MCF 10A (cell line): ENCODE results near the gene HAL. TPM values are rescaled to one million over a fixed set of nuclear protein-coding genes. Genes with fewer than 3 reads are reported as not detected.

ENCODE experiments used
- BruUV-seq: library from RNA; stranded (reverse); fragments of 400-500 nt; replicated peaks from 2 replicates; lab custom pipeline; 2021; lab: Mats Ljungman, UMichigan
- CTCF ChIA-PET: fragments of 300-600 bp; sonication (Branson Sonifier 250); formaldehyde crosslinking; extraction: SDS; loops from one replicate; lab custom pipeline; 2021; ENCODE audit warnings: antibody characterized with exemption, inconsistent platforms; lab: Yijun Ruan, JAX
- POLR2A ChIA-PET: fragments of 300-600, 350-650 bp; sonication (Branson Sonifier 250); formaldehyde crosslinking; extraction: SDS; loops from one replicate; lab custom pipeline; 2020; ENCODE audit warnings: antibody characterized with exemption, inconsistent platforms; lab: Yijun Ruan, JAX
- DNase-seq: peaks from one replicate; pipeline ENCODE4 v3.0.0-alpha.2; 2018; ENCODE audit not compliant: unreplicated experiment
- H3K27ac Mint-ChIP-seq: one replicate; pipeline ENCODE4 v1.8.0; 2022; ENCODE audit warnings: mild to moderate bottlenecking, low read depth, mixed read lengths; ENCODE audit not compliant: unreplicated experiment
- H3K27me3 Mint-ChIP-seq: one replicate; pipeline ENCODE4 v1.8.0; 2022; ENCODE audit warnings: mixed read lengths; ENCODE audit not compliant: insufficient read depth, unreplicated experiment
- H3K36me3 Mint-ChIP-seq: one replicate; pipeline ENCODE4 v1.8.0; 2022; ENCODE audit warnings: mild to moderate bottlenecking, moderate library complexity, mixed read lengths; ENCODE audit not compliant: insufficient read depth, unreplicated experiment
- H3K4me1 Mint-ChIP-seq: one replicate; pipeline ENCODE4 v1.8.0; 2022; ENCODE audit warnings: mixed read lengths; ENCODE audit not compliant: insufficient read depth, unreplicated experiment
- H3K4me3 Mint-ChIP-seq: one replicate; pipeline ENCODE4 v1.8.0; 2022; ENCODE audit warnings: mild to moderate bottlenecking, moderate library complexity, mixed read lengths; ENCODE audit not compliant: unreplicated experiment
- H3K9me3 Mint-ChIP-seq: one replicate; pipeline ENCODE4 v1.8.0; 2022; ENCODE audit warnings: mixed read lengths; ENCODE audit not compliant: unreplicated experiment
- intact Hi-C: fragments of 100-400 bp; cut with micrococcal nuclease; formaldehyde crosslinking; loops from 2 replicates; pipeline ENCODE4 v1.14.1; 2022
- total RNA-seq: library from RNA; stranded (reverse); gene quantifications from 2 replicates; pipeline ENCODE4 v1.2.3, GENCODE V29; 2022
- TF ChIP-seq, protein P1 (sequence below): fragments of 200-600 bp; IDR thresholded peaks from one replicate; pipeline ENCODE4 v1.8.0; 2022; ENCODE audit warnings: antibody characterized with exemption, mild to moderate bottlenecking; ENCODE audit not compliant: unreplicated experiment

HAL gene
- total RNA-seq, 1 experiment from 2014 or later = 1.1 TPM

DNA sequence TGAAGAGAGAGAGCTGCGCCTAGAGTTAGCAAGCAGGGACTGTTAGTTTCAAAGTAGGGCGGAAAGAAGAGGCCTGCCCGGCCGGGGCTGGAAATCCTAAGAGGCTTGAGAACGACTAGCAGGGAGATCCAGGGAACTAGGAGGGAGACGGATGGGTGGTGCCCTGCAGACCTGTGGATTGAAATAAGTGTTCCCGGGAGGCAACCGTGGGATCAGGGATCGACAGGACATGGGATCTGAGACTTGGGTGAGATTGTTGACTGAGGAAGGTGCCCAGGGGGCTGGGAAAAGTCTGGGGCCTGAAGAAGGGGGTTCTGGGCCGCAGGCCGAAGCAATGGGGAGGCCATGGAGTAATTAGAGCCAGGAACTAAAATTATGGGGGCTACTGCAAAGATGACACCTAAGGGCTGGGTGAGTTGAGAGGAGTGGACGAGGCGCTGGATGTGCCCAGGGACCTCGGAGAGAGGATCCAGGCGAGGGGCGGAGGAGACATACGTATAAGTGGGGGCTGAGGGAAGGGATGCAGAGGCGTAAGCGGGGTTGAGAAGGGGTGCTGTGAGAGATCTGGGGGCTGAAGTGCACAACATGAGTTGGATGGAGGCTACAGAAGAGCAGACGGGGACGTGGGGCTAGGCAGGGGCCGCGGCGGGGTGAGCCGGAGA is 38.6 kb upstream of the HAL start:
- ChIA-PET CTCF (interaction anchor here (0.6 to 1.0 kb wide), 3 partner anchors 9 to 36 kb away, joined by 3 to 4 read pairs (median 4); no protein-coding TSS in a partner anchor), POLR2A (interaction anchor here (0.6 to 2.5 kb wide), 15 partner anchors 9 to 872 kb away, joined by 3 to 22 read pairs (median 4); partner anchors contain the start of gene NEDD1)
- Mint-ChIP-seq H3K4me3 (no peak overlapping the region), H3K27me3 (no peaks in the 10 kb centered on the region), H3K9me3 (peaks cover 6% of the 10 kb centered on the region), H3K4me1 (peaks cover 16% of the 10 kb centered on the region), H3K36me3 (no peaks in the 10 kb centered on the region), H3K27ac (no peak overlapping the region)
- TF ChIP-seq, protein P1, sequence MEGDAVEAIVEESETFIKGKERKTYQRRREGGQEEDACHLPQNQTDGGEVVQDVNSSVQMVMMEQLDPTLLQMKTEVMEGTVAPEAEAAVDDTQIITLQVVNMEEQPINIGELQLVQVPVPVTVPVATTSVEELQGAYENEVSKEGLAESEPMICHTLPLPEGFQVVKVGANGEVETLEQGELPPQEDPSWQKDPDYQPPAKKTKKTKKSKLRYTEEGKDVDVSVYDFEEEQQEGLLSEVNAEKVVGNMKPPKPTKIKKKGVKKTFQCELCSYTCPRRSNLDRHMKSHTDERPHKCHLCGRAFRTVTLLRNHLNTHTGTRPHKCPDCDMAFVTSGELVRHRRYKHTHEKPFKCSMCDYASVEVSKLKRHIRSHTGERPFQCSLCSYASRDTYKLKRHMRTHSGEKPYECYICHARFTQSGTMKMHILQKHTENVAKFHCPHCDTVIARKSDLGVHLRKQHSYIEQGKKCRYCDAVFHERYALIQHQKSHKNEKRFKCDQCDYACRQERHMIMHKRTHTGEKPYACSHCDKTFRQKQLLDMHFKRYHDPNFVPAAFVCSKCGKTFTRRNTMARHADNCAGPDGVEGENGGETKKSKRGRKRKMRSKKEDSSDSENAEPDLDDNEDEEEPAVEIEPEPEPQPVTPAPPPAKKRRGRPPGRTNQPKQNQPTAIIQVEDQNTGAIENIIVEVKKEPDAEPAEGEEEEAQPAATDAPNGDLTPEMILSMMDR = no peak
- no TSS peak for BruUV-seq
- peak; percentile 53 for DNase-seq
- intact Hi-C loops = no loop called here

DNA sequence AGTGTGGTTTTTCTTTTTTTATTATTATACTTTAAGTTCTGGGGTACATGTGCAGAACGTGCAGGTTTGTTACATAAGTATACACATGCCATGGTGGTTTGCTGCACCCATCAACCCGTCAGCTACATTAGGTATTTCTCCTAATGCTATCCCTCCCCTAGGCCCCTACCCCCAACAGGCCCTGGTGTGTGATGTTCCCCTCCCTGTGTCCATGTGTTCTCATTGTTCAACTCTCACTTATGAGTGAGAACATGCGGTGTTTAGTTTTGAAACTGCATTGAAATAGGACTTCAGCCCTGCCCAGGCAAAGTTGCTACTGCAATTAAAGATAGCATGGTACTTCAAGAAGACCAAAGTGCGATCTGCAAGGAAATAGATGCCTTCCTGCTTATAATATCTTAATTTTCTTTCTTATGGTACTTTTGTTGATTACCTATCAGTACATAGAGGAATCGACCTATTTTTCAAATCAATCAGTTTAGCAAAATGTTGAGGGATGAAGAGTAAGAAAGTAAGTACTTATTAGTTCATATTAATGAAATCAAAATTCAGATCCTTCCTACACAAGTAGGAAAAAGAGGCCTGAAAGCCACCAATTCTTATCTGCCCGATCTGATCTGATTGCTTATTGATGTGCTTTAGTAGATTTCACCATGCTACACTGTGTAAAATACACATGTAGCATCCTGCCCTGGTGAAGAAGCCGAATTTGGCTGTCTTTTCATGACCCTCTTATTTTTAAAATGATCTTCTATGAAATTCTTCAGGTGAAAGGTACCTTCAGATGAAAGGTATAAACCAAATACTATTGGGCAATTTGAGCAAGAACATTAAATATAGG is 37.6 kb upstream of the HAL start:
- intact Hi-C loops = no loop called here

DNA sequence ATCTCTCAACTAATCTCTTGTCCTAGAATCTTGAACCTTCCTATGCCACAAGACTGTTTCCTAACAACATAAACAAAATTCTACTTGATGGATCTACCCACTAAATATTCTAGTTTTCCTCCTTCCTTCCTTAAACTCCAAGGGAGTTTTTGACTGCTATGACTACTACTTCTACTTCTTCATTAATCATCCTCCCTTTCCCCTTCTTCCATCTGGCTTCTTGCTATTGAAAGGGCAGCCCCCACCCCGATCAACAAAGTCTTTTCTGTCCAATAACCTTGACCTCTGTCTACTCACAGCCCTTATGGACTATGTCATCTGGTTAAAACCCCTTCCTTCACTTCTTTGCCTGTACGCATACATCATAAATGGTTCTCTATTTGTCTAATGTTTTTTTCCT is 33.7 kb upstream of the HAL start:
- TF ChIP-seq, protein P1 = no peak
- intact Hi-C loops = no loop called here
- no TSS peak for BruUV-seq

More for the DNA sequence above, 37.6 kb upstream of the HAL start:
- ChIA-PET POLR2A (interaction anchor here (0.6 to 2.5 kb wide), 7 partner anchors 14 to 480 kb away, joined by 3 to 15 read pairs (median 3); partner anchors contain the start of gene CFAP54), CTCF (interaction anchor here (0.6 kb wide), 1 partner anchor 24 kb away, joined by 3 read pairs; no protein-coding TSS in a partner anchor)
- Mint-ChIP-seq H3K27ac (no peak overlapping the region), H3K4me1 (peaks cover 19% of the 10 kb centered on the region), H3K9me3 (peaks cover 6% of the 10 kb centered on the region), H3K36me3 (no peaks in the 10 kb centered on the region), H3K27me3 (no peaks in the 10 kb centered on the region), H3K4me3 (no peak overlapping the region)
- no TSS peak for BruUV-seq
- DNase-seq = peak; percentile 26
- TF ChIP-seq, protein P1 = no peak

DNA sequence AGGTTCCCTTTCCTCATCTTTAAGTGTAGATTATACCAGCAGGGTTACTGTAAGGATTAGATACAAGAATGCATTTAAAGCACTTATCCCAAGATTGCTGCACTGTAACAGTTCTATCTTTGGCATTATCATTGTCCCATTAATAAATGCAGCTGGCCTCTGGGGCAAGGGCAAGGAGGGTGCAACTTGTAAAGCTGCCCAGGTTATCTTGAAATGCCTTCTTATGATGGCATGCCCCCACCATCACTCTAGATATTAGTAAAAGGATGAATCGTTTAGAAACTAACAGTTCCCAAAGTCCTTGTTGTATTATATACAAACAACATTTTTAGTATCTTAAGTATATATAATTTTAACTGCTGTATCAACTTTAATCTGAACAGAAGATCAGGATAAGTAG is 32.4 kb upstream of the HAL start:
- H3K36me3 Mint-ChIP-seq = peaks cover 28% of the 10 kb centered on the region
- TF ChIP-seq, protein P1 = no peak
- peaks cover 19% of the 10 kb centered on the region for H3K4me1 Mint-ChIP-seq
- no peak overlapping the region for H3K4me3 Mint-ChIP-seq
- no peak overlapping the region for H3K27ac Mint-ChIP-seq
- H3K27me3 Mint-ChIP-seq = no peaks in the 10 kb centered on the region
- intact Hi-C loops = no loop called here
- H3K9me3 Mint-ChIP-seq = peaks cover 6% of the 10 kb centered on the region
- BruUV-seq = no TSS peak
- CTCF ChIA-PET = interaction anchor here (0.6 kb wide), 1 partner anchor 551 kb away, joined by 4 read pairs; no protein-coding TSS in a partner anchor
- POLR2A ChIA-PET = interaction anchor here (0.9 kb wide), 1 partner anchor 9 kb away, joined by 3 read pairs; no protein-coding TSS in a partner anchor
- no peak for DNase-seq

More for the DNA sequence above, 33.7 kb upstream of the HAL start:
- Mint-ChIP-seq H3K27ac (no peak overlapping the region), H3K36me3 (peaks cover 16% of the 10 kb centered on the region), H3K4me3 (no peak overlapping the region), H3K9me3 (peaks cover 6% of the 10 kb centered on the region), H3K4me1 (peaks cover 19% of the 10 kb centered on the region), H3K27me3 (no peaks in the 10 kb centered on the region)
- no peak for DNase-seq
- POLR2A ChIA-PET = no interaction called here
- CTCF ChIA-PET = no interaction called here
